Calu3 (cell line): Measurements from ENCODE around the gene PTGS1. TPM values are rescaled to one million over a fixed set of nuclear protein-coding genes. Genes with fewer than 3 reads are reported as not detected.
"Not testable (repeated sequence)": the region's sequence is repeated elsewhere in the genome, so short reads cannot be mapped to it uniquely, and the experiment has no call there.

Experiments used
- BruUV-seq: library from RNA; stranded (reverse); fragments of 400-500 nt; replicated peaks from 2 replicates; lab custom pipeline; 2021; lab: Mats Ljungman, UMichigan
- CTCF ChIA-PET: fragments of 300-600 bp; sonication (Branson Sonifier 250); formaldehyde crosslinking; loops from one replicate; lab custom pipeline; 2022; ENCODE audit warnings: antibody characterized with exemption; lab: Charles Lee
- DNase-seq: peaks from one replicate; pipeline ENCODE4 v3.0.0; 2022
- H3K27ac Mint-ChIP-seq: one replicate; pipeline ENCODE4 v1.8.0; 2022; ENCODE audit warnings: mixed read lengths; ENCODE audit not compliant: unreplicated experiment
- H3K27me3 Mint-ChIP-seq: one replicate; pipeline ENCODE4 v1.8.0; 2022; ENCODE audit warnings: mixed read lengths; ENCODE audit not compliant: unreplicated experiment
- H3K36me3 Mint-ChIP-seq: one replicate; pipeline ENCODE4 v1.8.0; 2022; ENCODE audit warnings: mild to moderate bottlenecking, moderate library complexity, mixed read lengths; ENCODE audit not compliant: insufficient read depth, unreplicated experiment
- H3K4me1 Mint-ChIP-seq: one replicate; pipeline ENCODE4 v1.8.0; 2022; ENCODE audit warnings: mild to moderate bottlenecking, low read depth, mixed read lengths; ENCODE audit not compliant: unreplicated experiment
- H3K4me3 Mint-ChIP-seq: one replicate; pipeline ENCODE4 v1.8.0; 2022; ENCODE audit warnings: mild to moderate bottlenecking, low read depth, moderate library complexity, mixed read lengths; ENCODE audit not compliant: unreplicated experiment
- H3K9me3 Mint-ChIP-seq: one replicate; pipeline ENCODE4 v1.8.0; 2022; ENCODE audit warnings: low read depth, mixed read lengths; ENCODE audit not compliant: unreplicated experiment
- CTCF ChIP-seq: fragments of 200-600 bp; IDR thresholded peaks from one replicate; pipeline ENCODE4 v1.8.0; 2022; ENCODE audit warnings: antibody characterized with exemption; ENCODE audit not compliant: unreplicated experiment
- intact Hi-C: fragments of 100-400 bp; cut with micrococcal nuclease; formaldehyde crosslinking; loops from one replicate; pipeline ENCODE4 v1.10.0; 2022; ENCODE audit not compliant: unreplicated experiment
- total RNA-seq: library from RNA; stranded (reverse); gene quantifications from 2 replicates; pipeline ENCODE4 v1.2.3, GENCODE V29; 2022

PTGS1 gene
- total RNA-seq, 1 experiment from 2014 or later = 0.66 TPM

GRCh38 chr9:122327175-122327574 lies 43.6 kb upstream of the PTGS1 start:
- H3K9me3 Mint-ChIP-seq = no peaks in the 10 kb centered on the region
- peaks cover 7% of the 10 kb centered on the region for H3K36me3 Mint-ChIP-seq
- no peak for TF ChIP-seq CTCF
- H3K4me1 Mint-ChIP-seq = no peaks in the 10 kb centered on the region
- CTCF ChIA-PET = no interaction called here
- no TSS peak for BruUV-seq
- intact Hi-C loops = no loop called here
- no peaks in the 10 kb centered on the region for H3K27me3 Mint-ChIP-seq
- DNase-seq = no peak
- no peak overlapping the region for H3K4me3 Mint-ChIP-seq
- H3K27ac Mint-ChIP-seq = no peak overlapping the region

GRCh38 chr9:122329597-122329996 lies 41.2 kb upstream of the PTGS1 start:
- Mint-ChIP-seq H3K27me3 (no peaks in the 10 kb centered on the region), H3K27ac (no peak overlapping the region), H3K36me3 (peaks cover 7% of the 10 kb centered on the region), H3K4me3 (no peak overlapping the region), H3K9me3 (no peaks in the 10 kb centered on the region), H3K4me1 (no peaks in the 10 kb centered on the region)
- no peak for TF ChIP-seq CTCF
- intact Hi-C loops = no loop called here
- BruUV-seq = no TSS peak
- DNase-seq = no peak
- CTCF ChIA-PET = no interaction called here

- H3K9me3 Mint-ChIP-seq, intact Hi-C loops, H3K27ac Mint-ChIP-seq, CTCF ChIA-PET, H3K36me3 Mint-ChIP-seq, H3K4me3 Mint-ChIP-seq, H3K27me3 Mint-ChIP-seq, DNase-seq, H3K4me1 Mint-ChIP-seq, BruUV-seq: not testable (repeated sequence)
These were observed 40.4 kb upstream of the PTGS1 start for GRCh38 chr9:122330466-122330865.

- Mint-ChIP-seq H3K27ac (no peak overlapping the region), H3K4me3 (no peak overlapping the region), H3K27me3 (no peaks in the 10 kb centered on the region), H3K36me3 (peaks cover 4% of the 10 kb centered on the region), H3K9me3 (no peaks in the 10 kb centered on the region), H3K4me1 (no peaks in the 10 kb centered on the region)
- no TSS peak for BruUV-seq
- TF ChIP-seq CTCF = no peak
- no peak for DNase-seq
- CTCF ChIA-PET = no interaction called here
- intact Hi-C loops = no loop called here
These were observed 39.3 kb upstream of the PTGS1 start for GRCh38 chr9:122331523-122331927.

- no peak overlapping the region for H3K27ac Mint-ChIP-seq
- peaks cover 4% of the 10 kb centered on the region for H3K36me3 Mint-ChIP-seq
- no peaks in the 10 kb centered on the region for H3K27me3 Mint-ChIP-seq
- H3K4me1 Mint-ChIP-seq = no peaks in the 10 kb centered on the region
- H3K9me3 Mint-ChIP-seq = no peaks in the 10 kb centered on the region
- no TSS peak for BruUV-seq
- intact Hi-C loops = no loop called here
- no peak overlapping the region for H3K4me3 Mint-ChIP-seq
- TF ChIP-seq CTCF = no peak
- no peak for DNase-seq
- CTCF ChIA-PET = no interaction called here
These were observed 38.7 kb upstream of the PTGS1 start for GRCh38 chr9:122332083-122332482.
